GM12892 (cell line): ENCODE measurements around the gene CARNS1.

ENCODE experiments used
- POLR2A ChIP-seq: IDR thresholded peaks from 2 replicates; pipeline ENCODE4 v1.6.1; 2011; ENCODE audit warnings: low read depth, low read length, control low read depth
- POLR2AphosphoS5 ChIP-seq: IDR thresholded peaks from 2 replicates; pipeline ENCODE4 v1.6.1; 2011; ENCODE audit warnings: low read depth, low read length, control low read depth

DNA sequence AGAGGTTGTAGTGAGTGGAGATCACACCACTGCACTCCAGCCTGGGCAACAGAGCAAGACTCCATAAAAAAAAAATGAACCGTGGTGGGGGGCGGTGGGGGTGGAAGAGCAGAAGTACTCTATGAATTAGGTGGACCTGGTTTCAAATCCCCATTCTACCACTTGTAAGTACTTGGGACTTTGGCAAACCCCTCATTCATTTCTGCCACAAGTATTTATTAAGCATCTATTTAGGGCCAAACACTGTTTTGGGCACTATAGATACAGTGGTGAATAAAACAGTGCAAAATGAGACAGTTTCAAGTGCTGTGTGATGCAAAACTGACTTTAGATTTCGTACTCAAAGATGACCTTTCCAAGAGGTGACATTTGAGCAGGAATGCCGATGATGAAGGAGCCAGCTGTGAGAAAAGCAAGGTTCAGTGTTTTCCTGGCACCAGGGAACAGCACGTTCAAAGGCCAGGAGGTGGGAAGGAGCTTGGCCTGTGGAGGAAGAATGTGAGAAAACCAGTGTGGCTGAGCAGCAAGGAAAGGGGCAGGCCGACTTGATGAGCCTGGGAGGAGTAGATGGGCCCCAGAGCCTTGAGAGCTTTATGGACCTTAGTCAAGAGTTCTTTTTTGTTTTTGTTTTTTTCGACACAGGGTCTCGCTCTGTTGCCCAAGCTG, 55.0 kb downstream of the CARNS1 start:
- TF ChIP-seq POLR2AphosphoS5 (no peak), POLR2A (no peak)
